HCT116 (cell line): Measurements from ENCODE around the gene ASAP3. TPM values are rescaled to one million over a fixed set of nuclear protein-coding genes. Genes with fewer than 3 reads are reported as not detected.

ENCODE experiments used
- ATAC-seq: fragments of 200-7000 bp; cut with Tn5 transposase; 2 replicates; pipeline ENCODE4 v1.9.1; 2020; ENCODE audit warnings: mild to moderate bottlenecking, moderate library complexity
- BruUV-seq: library from RNA; stranded (reverse); fragments of 400-500 nt; replicated peaks from 2 replicates; lab custom pipeline; 2021; lab: Mats Ljungman, UMichigan
- CTCF ChIA-PET: fragments of 300-600 bp; sonication (Branson Sonifier 250); formaldehyde crosslinking; loops from one replicate; lab custom pipeline; 2021; ENCODE audit warnings: antibody characterized with exemption; lab: Charles Lee
- POLR2A ChIA-PET: fragments of 300-600, 350-600 bp; sonication (Branson Sonifier 250); formaldehyde crosslinking; loops from one replicate; lab custom pipeline; 2021; ENCODE audit warnings: antibody characterized with exemption; lab: Charles Lee
- RAD21 ChIA-PET, 2 experiments: fragments of 300-600 bp; sonication (Branson Sonifier 250); formaldehyde crosslinking; loops; one replicate each; lab custom pipeline; 2023; ENCODE audit warnings: low total read pairs in 2 of 2; ENCODE audit not compliant: uncharacterized antibody in 2 of 2, unreplicated experiment in 2 of 2, low non-redundant PET in 1 of 2; lab: Charles Lee
- DNase-seq: peaks from one replicate; pipeline ENCODE4 v3.0.0-alpha.2; 2010; ENCODE audit warnings: low read depth, low spot score
- H2AFZ ChIP-seq: fragments of 200-600 bp; shearing (Covaris generic), sonication (generic); 2 replicates; pipeline ENCODE4 v1.6.1; 2017; ENCODE audit warnings: low read depth, mixed run types, mixed read lengths, antibody characterized with exemption, low read length; ENCODE audit not compliant: poor library complexity, severe bottlenecking
- H3K27ac ChIP-seq: 2 replicates; pipeline ENCODE4 v1.5.1; 2012; ENCODE audit warnings: low read depth, low read length
- H3K27me3 ChIP-seq: fragments of 200-600 bp; sonication (generic); 2 replicates; pipeline ENCODE4 v1.6.1; 2016; ENCODE audit warnings: mixed run types, low read length, mixed read lengths; ENCODE audit not compliant: insufficient read depth
- H3K36me3 ChIP-seq, 2 experiments: fragments of 200-500 bp in 1 of 2; fragments of 200-600 bp in 1 of 2; sonication (Bioruptor generic) in 1 of 2; sonication (generic) in 1 of 2; 2 replicates each; pipeline versions ENCODE4 v1.5.1 to v1.6.1; 2014 to 2016; ENCODE audit warnings: low read length in 2 of 2, inconsistent platforms in 1 of 2, mixed read lengths in 1 of 2, mixed run types in 1 of 2; ENCODE audit not compliant: insufficient read depth in 2 of 2, control insufficient read depth in 1 of 2
- H3K4me1 ChIP-seq, 2 experiments: fragments of 200-600 bp in 1 of 2; sonication (generic) in 1 of 2; 2 replicates each; pipeline versions ENCODE4 v1.5.1 to v1.6.1; 2012 to 2017; ENCODE audit warnings: low read length in 2 of 2, inconsistent platforms in 1 of 2, mild to moderate bottlenecking in 1 of 2, mixed read lengths in 1 of 2, mixed run types in 1 of 2, moderate library complexity in 1 of 2; ENCODE audit not compliant: insufficient read depth in 2 of 2, control insufficient read depth in 1 of 2
- H3K4me2 ChIP-seq: fragments of 200-600 bp; sonication (generic); 2 replicates; pipeline ENCODE4 v1.6.1; 2017; ENCODE audit warnings: mixed run types, low read length, mixed read lengths
- H3K4me3 ChIP-seq, 2 experiments: fragments of 200-600 bp in 1 of 2; sonication (generic) in 1 of 2; replicated peaks in 1 of 2; 2 replicates each; pipeline ENCODE4 v1.5.1; 2011 to 2016; ENCODE audit warnings: low read length in 2 of 2, control low read depth in 1 of 2, low read depth in 1 of 2, mild to moderate bottlenecking in 1 of 2, mixed read lengths in 1 of 2, mixed run types in 1 of 2
- H3K79me2 ChIP-seq: fragments of 200-600 bp; sonication (generic); 2 replicates; pipeline ENCODE4 v1.6.1; 2017; ENCODE audit warnings: mild to moderate bottlenecking, mixed run types, low read length, moderate library complexity, mixed read lengths; ENCODE audit not compliant: insufficient read depth
- H3K9ac ChIP-seq: fragments of 200-600 bp; sonication (generic); 2 replicates; pipeline ENCODE4 v1.6.1; 2016; ENCODE audit warnings: low read length, mixed read lengths
- H3K9me2 ChIP-seq: fragments of 200-600 bp; sonication (generic), shearing (Covaris generic); 2 replicates; pipeline ENCODE4 v1.6.1; 2017; ENCODE audit warnings: mixed run types, mild to moderate bottlenecking, moderate library complexity; ENCODE audit not compliant: insufficient read depth
- H3K9me3 ChIP-seq, 2 experiments: fragments of 200-500 bp in 1 of 2; fragments of 200-600 bp in 1 of 2; sonication (Bioruptor generic) in 1 of 2; sonication (generic) in 1 of 2; 2 replicates each; pipeline ENCODE4 v1.6.1; 2014 to 2017; ENCODE audit warnings: low read length in 2 of 2, mixed read lengths in 2 of 2, inconsistent platforms in 1 of 2, low read depth in 1 of 2, mild to moderate bottlenecking in 1 of 2, mixed run types in 1 of 2, moderate library complexity in 1 of 2; ENCODE audit not compliant: control insufficient read depth in 1 of 2, insufficient read depth in 1 of 2
- H4K20me1 ChIP-seq: fragments of 200-600 bp; sonication (generic), shearing (Covaris generic); 2 replicates; pipeline ENCODE4 v1.6.1; 2017; ENCODE audit warnings: mixed run types, mild to moderate bottlenecking, moderate library complexity; ENCODE audit not compliant: insufficient read depth
- CBX3 ChIP-seq: IDR thresholded peaks from 2 replicates; pipeline ENCODE4 v1.6.1; 2012; ENCODE audit warnings: low read depth
- CTCF ChIP-seq, 3 experiments: fragments of 200-600 bp in 1 of 3; sonication (generic) in 1 of 3; IDR thresholded peaks in 2 of 3; conservative IDR thresholded peaks in 1 of 3; 2 replicates each; pipeline ENCODE4 v1.5.1; 2012 to 2017; ENCODE audit warnings: low read depth in 2 of 3, low read length in 2 of 3, antibody characterized with exemption in 1 of 3, borderline replicate concordance in 1 of 3, control low read depth in 1 of 3, mild to moderate bottlenecking in 1 of 3, mixed read lengths in 1 of 3, mixed run types in 1 of 3, moderate library complexity in 1 of 3; ENCODE audit not compliant: insufficient read depth in 1 of 3
- ELF1 ChIP-seq: IDR thresholded peaks from 2 replicates; pipeline ENCODE4 v1.6.1; 2012; ENCODE audit warnings: low read depth, borderline replicate concordance
- EZH2 ChIP-seq: fragments of 200-600 bp; sonication (generic); IDR thresholded peaks from 2 replicates; pipeline ENCODE4 v1.6.1; 2017; ENCODE audit warnings: antibody characterized with exemption, mixed run types
- FOSL1 ChIP-seq: IDR thresholded peaks from 2 replicates; pipeline ENCODE4 v1.6.1; 2012; ENCODE audit warnings: low read depth
- MAX ChIP-seq: IDR thresholded peaks from 2 replicates; pipeline ENCODE4 v1.6.1; 2012
- POLR2A ChIP-seq: IDR thresholded peaks from 2 replicates; pipeline ENCODE4 v1.7.0; 2011; ENCODE audit warnings: borderline replicate concordance; ENCODE audit not compliant: insufficient read depth, insufficient read length; ENCODE audit errors: extremely low read depth
- POLR2AphosphoS5 ChIP-seq: IDR thresholded peaks from 2 replicates; pipeline ENCODE4 v1.6.1; 2011; ENCODE audit warnings: mild to moderate bottlenecking, low read depth, low read length, moderate library complexity
- RAD21 ChIP-seq: IDR thresholded peaks from 2 replicates; pipeline ENCODE4 v1.6.1; 2012; ENCODE audit warnings: low read depth, mild to moderate bottlenecking
- SIN3A ChIP-seq: IDR thresholded peaks from 2 replicates; pipeline ENCODE4 v1.6.1; 2012; ENCODE audit warnings: low read depth
- YY1 ChIP-seq: IDR thresholded peaks from 2 replicates; pipeline ENCODE4 v1.6.1; 2011; ENCODE audit warnings: low read length, low read depth, moderate library complexity, mild to moderate bottlenecking; ENCODE audit not compliant: insufficient replicate concordance; ENCODE audit errors: extremely low read depth
- ZFX ChIP-seq: fragments of 450-650 bp; IDR thresholded peaks from 2 replicates; pipeline ENCODE4 v1.6.1; 2017
- intact Hi-C: fragments of 100-400 bp; cut with micrococcal nuclease; formaldehyde crosslinking; loops from 2 replicates; pipeline ENCODE4 v1.10.0; 2022
- total RNA-seq: library from RNA; stranded (reverse); gene quantifications from one replicate; pipeline ENCODE4 v1.2.1, GENCODE V29; 2021; ENCODE audit not compliant: unreplicated experiment
- TF ChIP-seq, protein P1 (sequence below): IDR thresholded peaks from 2 replicates; pipeline ENCODE4 v1.6.1; 2012

ASAP3 gene
- total RNA-seq, 1 experiment from 2014 or later, result 19.7 TPM

DNA sequence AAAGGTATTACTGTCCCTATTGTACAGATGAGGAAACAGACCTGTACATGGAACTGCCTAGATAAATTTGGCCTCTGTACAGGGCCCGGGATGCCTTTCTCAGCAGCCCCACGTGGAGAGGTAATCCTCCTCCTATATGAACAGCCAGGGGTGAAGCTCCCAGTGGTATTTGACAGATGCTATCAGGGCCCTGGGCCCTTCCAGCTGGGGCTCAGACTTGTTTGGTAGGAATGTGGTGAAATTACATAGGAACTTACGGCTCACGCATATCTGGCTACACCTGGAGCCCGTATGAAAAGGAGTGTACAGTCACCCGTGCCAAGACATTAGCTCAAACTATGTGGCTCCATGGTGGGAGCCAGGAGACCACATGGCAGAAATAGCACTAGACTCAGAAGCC, 34.7 kb downstream of the ASAP3 start:
- no peak for TF ChIP-seq EZH2
- TF ChIP-seq, protein P1, sequence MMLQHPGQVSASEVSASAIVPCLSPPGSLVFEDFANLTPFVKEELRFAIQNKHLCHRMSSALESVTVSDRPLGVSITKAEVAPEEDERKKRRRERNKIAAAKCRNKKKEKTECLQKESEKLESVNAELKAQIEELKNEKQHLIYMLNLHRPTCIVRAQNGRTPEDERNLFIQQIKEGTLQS, result no peak
- TF ChIP-seq CTCF (IDR thresholded peaks at IDR 0.05 in 2 of 3, conservative IDR thresholded peaks at IDR 0.05 in 1 of 3; ENCODE audit: borderline replicate concordance in 1 of 3, insufficient read depth in 1 of 3, low read depth in 2 of 3, low read length in 2 of 3), result no peak
- TF ChIP-seq ELF1, result no peak
- no peak for TF ChIP-seq YY1
- TF ChIP-seq FOSL1, result no peak
- TF ChIP-seq, all 23 proteins: peak for 0
- no peak overlapping the region for H3K4me3 ChIP-seq
- no peak overlapping the region for H2AFZ ChIP-seq
- no peaks in the 10 kb centered on the region for H3K9me3 ChIP-seq
- intact Hi-C loops, result no loop called here
- no peaks in the 10 kb centered on the region for H3K9me2 ChIP-seq
- no peak for ATAC-seq
- no peaks in the 10 kb centered on the region for H3K79me2 ChIP-seq
- H3K27me3 ChIP-seq, result no peaks in the 10 kb centered on the region
- H3K9ac ChIP-seq, result no peak overlapping the region
- H3K27ac ChIP-seq, result no peak overlapping the region
- DNase-seq, result no peak
- H4K20me1 ChIP-seq, result no peaks in the 10 kb centered on the region
- ChIA-PET POLR2A (no interaction called here), CTCF (interaction anchor here (1.0 to 1.2 kb wide), 2 partner anchors 46 to 47 kb away, joined by 3 to 4 read pairs; no protein-coding TSS in a partner anchor), RAD21 (no interaction called here)
- no TSS peak for BruUV-seq
- peaks cover 14 to 21% of the 10 kb centered on the region in 2 experiments for H3K4me1 ChIP-seq
- H3K36me3 ChIP-seq, result no peaks in the 10 kb centered on the region
- no peak overlapping the region for H3K4me2 ChIP-seq

- RAD21 ChIA-PET, result no interaction called here
- Histone ChIP-seq H3K4me3 (no peak overlapping the region), H3K4me1 (peaks cover 14 to 21% of the 10 kb centered on the region in 2 experiments), H3K27me3 (no peaks in the 10 kb centered on the region), H3K9ac (no peak overlapping the region)
- CTCF ChIA-PET, result interaction anchor here (1.0 to 1.2 kb wide), 2 partner anchors 45 to 48 kb away, joined by 3 to 4 read pairs; no protein-coding TSS in a partner anchor
- no peak for DNase-seq
- POLR2A ChIA-PET, result no interaction called here
- intact Hi-C loops, result no loop called here
- TF ChIP-seq ZFX, result no peak
- no peak for TF ChIP-seq FOSL1
- TF ChIP-seq POLR2AphosphoS5, result no peak
- TF ChIP-seq EZH2, result no peak
- no peak for TF ChIP-seq RAD21
- no peak for TF ChIP-seq POLR2A
- no peak for TF ChIP-seq CBX3
- TF ChIP-seq YY1, result no peak
- no peak for TF ChIP-seq SIN3A
- TF ChIP-seq, protein P1, result no peak
- TF ChIP-seq MAX, result no peak
- TF ChIP-seq, all 23 proteins: peak for 0
- no peak for ATAC-seq
- no peaks in the 10 kb centered on the region for H3K79me2 ChIP-seq
- H3K36me3 ChIP-seq, result no peaks in the 10 kb centered on the region
- H3K27ac ChIP-seq, result no peak overlapping the region
- BruUV-seq, result no TSS peak
- no peaks in the 10 kb centered on the region for H4K20me1 ChIP-seq
- no peak overlapping the region for H3K4me2 ChIP-seq
- no peak overlapping the region for H2AFZ ChIP-seq
- no peaks in the 10 kb centered on the region for H3K9me3 ChIP-seq
- no peaks in the 10 kb centered on the region for H3K9me2 ChIP-seq
Measured at GRCh38 chr1:23448846-23449245, 35.1 kb downstream of the ASAP3 start.
